ENCODE data around the gene CDCP2. TPM values are rescaled to one million over a fixed set of nuclear protein-coding genes. Genes with fewer than 3 reads are reported as not detected.

The CDCP2 gene
- total RNA-seq, 6 experiments from 2014 or later = not detected

GRCh38 chr1:54178296-54179070, 25.7 kb upstream of the CDCP2 start:
- H3K4me1 Mint-ChIP-seq (ENCODE audit: low read depth) = no peaks in the 10 kb centered on the region
- H3K27ac Mint-ChIP-seq = no peak overlapping the region
- no peak for DNase-seq
- no peaks in the 10 kb centered on the region for H3K36me3 Mint-ChIP-seq (ENCODE audit: low read depth)
- TF ChIP-seq, protein P1, sequence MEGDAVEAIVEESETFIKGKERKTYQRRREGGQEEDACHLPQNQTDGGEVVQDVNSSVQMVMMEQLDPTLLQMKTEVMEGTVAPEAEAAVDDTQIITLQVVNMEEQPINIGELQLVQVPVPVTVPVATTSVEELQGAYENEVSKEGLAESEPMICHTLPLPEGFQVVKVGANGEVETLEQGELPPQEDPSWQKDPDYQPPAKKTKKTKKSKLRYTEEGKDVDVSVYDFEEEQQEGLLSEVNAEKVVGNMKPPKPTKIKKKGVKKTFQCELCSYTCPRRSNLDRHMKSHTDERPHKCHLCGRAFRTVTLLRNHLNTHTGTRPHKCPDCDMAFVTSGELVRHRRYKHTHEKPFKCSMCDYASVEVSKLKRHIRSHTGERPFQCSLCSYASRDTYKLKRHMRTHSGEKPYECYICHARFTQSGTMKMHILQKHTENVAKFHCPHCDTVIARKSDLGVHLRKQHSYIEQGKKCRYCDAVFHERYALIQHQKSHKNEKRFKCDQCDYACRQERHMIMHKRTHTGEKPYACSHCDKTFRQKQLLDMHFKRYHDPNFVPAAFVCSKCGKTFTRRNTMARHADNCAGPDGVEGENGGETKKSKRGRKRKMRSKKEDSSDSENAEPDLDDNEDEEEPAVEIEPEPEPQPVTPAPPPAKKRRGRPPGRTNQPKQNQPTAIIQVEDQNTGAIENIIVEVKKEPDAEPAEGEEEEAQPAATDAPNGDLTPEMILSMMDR (IDR thresholded peaks at IDR 0.05) = no peak
- no peaks in the 10 kb centered on the region for H3K9me3 Mint-ChIP-seq
- H3K27me3 Mint-ChIP-seq (ENCODE audit: insufficient read depth) = peaks cover 4% of the 10 kb centered on the region
- no peak overlapping the region for H3K4me3 Mint-ChIP-seq

- TF ChIP-seq, protein P1 (IDR thresholded peaks at IDR 0.05) = no peak
- Mint-ChIP-seq H3K27ac (no peak overlapping the region), H3K4me1 (ENCODE audit: low read depth) (peaks cover 5% of the 10 kb centered on the region; the same call in 1 of the 2 replicates), H3K36me3 (ENCODE audit: low read depth) (no peaks in the 10 kb centered on the region), H3K27me3 (ENCODE audit: insufficient read depth) (peaks cover 4% of the 10 kb centered on the region), H3K9me3 (no peaks in the 10 kb centered on the region), H3K4me3 (no peak overlapping the region)
- DNase-seq = no peak
Measured at GRCh38 chr1:54177726-54178125, 24.9 kb upstream of the CDCP2 start.

DNA sequence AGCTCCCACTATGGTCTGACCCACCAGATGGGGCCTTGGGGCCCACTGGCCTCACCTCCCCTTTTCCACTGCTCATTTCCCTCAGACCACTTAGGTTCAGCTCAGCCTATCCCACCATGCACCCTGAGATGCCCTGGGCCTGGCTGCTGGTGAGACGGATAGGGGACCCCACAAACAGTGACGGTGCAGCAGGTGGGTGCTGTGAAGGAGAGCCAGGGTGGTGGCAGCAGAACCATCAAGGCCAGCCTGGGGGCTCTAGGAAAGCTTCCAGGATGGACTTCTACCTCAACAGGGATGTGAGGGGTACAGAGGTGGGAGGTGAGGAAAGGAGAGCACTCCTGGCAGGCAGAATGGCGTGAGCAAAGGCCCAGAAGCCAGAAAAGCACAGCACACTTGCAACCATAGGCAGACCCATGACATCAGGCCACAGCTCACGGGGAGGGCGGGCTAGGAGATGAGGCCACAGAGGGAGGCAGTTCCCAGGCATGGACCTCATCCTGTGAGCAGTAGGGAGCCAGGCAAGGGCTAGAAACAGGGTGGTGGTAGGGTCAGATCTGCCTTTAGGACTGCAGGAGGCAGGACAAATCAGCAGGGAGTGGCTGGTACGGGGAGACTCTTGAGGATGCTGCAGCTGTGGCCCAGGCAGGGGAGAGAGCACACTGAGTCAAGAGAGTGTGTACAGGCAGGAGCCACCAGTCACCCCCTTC, 24.0 kb upstream of the CDCP2 start:
- Mint-ChIP-seq H3K4me3 (no peak overlapping the region), H3K27ac (no peak overlapping the region), H3K36me3 (ENCODE audit: low read depth) (no peaks in the 10 kb centered on the region), H3K9me3 (no peaks in the 10 kb centered on the region), H3K27me3 (ENCODE audit: insufficient read depth) (peaks cover 4% of the 10 kb centered on the region), H3K4me1 (ENCODE audit: low read depth) (peaks cover 8% of the 10 kb centered on the region; the same call in 1 of the 2 replicates)
- DNase-seq = no peak
- TF ChIP-seq, protein P1 (IDR thresholded peaks at IDR 0.05) = no peak

DNA sequence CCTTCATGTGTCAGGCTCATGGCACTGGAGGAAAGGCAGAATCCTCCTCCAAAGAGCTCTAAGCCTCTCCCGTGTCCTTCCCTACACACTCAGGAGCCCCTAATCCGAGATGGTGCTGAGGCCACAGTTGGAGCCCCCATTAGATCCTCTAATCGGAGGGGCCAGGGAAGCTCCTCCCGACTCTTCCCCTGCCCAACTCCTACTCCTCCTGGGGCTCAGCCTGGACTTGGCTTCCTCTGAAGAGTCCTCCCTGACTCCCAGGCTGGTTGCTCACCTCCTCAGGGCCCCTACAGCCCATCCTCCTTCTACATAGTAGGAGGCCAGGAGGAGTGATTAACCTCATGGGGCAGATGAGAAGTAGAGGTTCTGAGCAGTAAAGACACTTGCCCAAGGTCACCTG, 21.3 kb upstream of the CDCP2 start:
- DNase-seq = no peak
- TF ChIP-seq, protein P1 (IDR thresholded peaks at IDR 0.05) = no peak
- H3K27ac Mint-ChIP-seq = no peak overlapping the region
- no peaks in the 10 kb centered on the region for H3K9me3 Mint-ChIP-seq
- H3K4me1 Mint-ChIP-seq (ENCODE audit: low read depth) = peaks cover 8% of the 10 kb centered on the region; the same call in 1 of the 2 replicates
- H3K36me3 Mint-ChIP-seq (ENCODE audit: low read depth) = no peaks in the 10 kb centered on the region
- H3K27me3 Mint-ChIP-seq (ENCODE audit: insufficient read depth) = peaks cover 8% of the 10 kb centered on the region
- H3K4me3 Mint-ChIP-seq = no peak overlapping the region

DNA sequence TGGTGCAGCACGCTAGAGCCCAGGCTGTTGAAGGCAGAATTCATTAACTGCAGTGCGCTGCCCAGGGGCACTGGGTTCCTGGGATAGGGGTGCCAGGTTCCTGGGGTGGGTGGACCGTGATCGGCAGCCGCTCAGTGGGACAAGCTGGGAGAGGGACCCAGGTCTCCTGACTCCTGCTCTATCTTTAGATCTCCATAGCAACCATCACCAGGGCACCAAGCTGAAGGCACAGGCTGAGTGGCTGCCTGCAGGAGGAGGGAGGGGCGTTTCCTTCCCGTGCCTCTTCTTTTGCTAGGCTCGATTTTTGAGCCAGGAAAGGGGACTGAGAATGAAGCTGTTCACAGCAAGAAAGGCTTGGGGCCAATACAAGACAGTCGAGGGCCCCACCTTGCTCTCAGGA, 20.9 kb upstream of the CDCP2 start:
- Mint-ChIP-seq H3K4me3 (no peak overlapping the region), H3K27me3 (ENCODE audit: insufficient read depth) (peaks cover 8% of the 10 kb centered on the region), H3K27ac (no peak overlapping the region), H3K36me3 (ENCODE audit: low read depth) (no peaks in the 10 kb centered on the region), H3K9me3 (no peaks in the 10 kb centered on the region), H3K4me1 (ENCODE audit: low read depth) (peaks cover 8% of the 10 kb centered on the region; the same call in 1 of the 2 replicates)
- no peak for DNase-seq
- TF ChIP-seq, protein P1 (IDR thresholded peaks at IDR 0.05) = no peak
